ENCODE data around the gene PRC1.

The PRC1 gene

DNA sequence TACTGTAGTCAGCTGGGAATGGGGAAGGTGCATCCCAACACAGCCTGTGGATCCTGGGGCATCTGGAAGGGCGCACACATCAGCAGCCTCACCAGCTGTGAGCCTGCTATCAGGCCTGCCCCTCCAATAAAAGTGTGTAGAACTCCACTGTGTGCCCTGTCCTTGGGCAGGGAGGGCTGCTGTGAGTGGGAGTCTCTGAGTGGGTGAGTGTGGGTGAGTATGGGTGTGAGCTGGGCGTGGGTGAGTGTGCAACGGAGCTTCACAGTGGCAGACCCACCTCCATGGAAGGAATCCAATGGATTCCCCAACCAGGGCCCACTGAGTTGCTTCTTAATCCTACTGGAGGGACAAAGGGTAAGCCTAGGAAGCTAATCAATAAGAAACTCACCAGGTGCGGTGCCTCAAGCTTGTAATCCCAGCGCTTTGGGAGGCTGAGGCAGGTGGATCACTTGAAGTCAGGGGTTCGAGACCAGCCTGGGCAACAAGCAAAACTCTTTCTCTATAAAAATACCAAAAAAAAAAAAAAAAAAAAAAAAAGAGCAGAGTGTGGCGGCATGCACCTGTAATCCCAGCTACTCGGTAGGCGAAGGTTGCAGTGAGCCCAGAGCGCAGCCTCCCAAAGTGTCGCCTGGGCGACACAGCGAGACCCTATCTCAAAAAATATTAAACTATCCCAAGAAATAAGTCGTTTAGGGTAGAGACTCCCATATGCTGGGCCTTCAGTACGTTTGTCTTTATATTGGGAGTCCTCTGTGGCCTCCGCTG lies 40.2 kb downstream of the PRC1 start:
- Histone ChIP-seq H3K27me3 (replicated peaks; ENCODE audit: control insufficient read depth, insufficient read depth, low read length) (no peaks in the 10 kb centered on the region), H3K36me3 (ENCODE audit: control insufficient read depth, insufficient read depth, low read length) (peaks cover 28% of the 10 kb centered on the region), H3K4me3 (replicated peaks; ENCODE audit: low read depth, low read length) (no peak overlapping the region)
- DNase-seq (ENCODE audit: extremely low read depth, insufficient read length) = no peak
- TF ChIP-seq, protein P1, sequence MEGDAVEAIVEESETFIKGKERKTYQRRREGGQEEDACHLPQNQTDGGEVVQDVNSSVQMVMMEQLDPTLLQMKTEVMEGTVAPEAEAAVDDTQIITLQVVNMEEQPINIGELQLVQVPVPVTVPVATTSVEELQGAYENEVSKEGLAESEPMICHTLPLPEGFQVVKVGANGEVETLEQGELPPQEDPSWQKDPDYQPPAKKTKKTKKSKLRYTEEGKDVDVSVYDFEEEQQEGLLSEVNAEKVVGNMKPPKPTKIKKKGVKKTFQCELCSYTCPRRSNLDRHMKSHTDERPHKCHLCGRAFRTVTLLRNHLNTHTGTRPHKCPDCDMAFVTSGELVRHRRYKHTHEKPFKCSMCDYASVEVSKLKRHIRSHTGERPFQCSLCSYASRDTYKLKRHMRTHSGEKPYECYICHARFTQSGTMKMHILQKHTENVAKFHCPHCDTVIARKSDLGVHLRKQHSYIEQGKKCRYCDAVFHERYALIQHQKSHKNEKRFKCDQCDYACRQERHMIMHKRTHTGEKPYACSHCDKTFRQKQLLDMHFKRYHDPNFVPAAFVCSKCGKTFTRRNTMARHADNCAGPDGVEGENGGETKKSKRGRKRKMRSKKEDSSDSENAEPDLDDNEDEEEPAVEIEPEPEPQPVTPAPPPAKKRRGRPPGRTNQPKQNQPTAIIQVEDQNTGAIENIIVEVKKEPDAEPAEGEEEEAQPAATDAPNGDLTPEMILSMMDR (IDR thresholded peaks at IDR 0.05; ENCODE audit: insufficient read depth, low read length, poor library complexity, severe bottlenecking) = no peak

DNA sequence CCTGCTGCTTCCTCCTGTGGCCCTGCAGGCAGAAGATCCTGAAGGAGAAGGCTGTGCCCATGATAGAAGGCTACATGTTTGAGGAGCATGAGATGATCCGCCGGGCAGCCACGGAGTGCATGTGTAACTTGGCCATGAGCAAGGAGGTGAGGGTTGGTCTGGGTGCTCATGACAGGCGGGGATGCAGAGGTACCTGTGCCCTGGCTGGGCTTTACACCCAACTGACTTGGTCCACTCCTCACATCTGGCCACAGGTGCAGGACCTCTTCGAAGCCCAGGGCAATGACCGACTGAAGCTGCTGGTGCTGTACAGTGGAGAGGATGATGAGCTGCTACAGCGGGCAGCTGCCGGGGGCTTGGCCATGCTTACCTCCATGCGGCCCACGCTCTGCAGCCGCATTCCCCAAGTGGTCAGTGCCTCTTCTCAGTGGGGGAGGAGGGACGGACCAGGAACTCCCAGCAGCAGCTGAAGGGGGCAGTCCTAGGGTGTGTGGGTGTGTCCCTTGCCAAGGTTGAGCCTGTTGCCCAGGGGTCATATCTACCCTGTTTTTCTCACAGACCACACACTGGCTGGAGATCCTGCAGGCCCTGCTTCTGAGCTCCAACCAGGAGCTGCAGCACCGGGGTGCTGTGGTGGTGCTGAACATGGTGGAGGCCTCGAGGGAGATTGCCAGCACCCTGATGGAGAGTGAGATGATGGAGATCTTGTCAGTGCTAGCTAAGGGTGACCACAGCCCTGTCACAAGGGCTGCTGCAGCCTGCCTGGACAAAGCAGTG lies 41.2 kb downstream of the PRC1 start:
- DNase-seq (ENCODE audit: extremely low read depth, insufficient read length) = no peak
- Histone ChIP-seq H3K36me3 (ENCODE audit: control insufficient read depth, insufficient read depth, low read length) (peaks cover 33% of the 10 kb centered on the region), H3K27me3 (replicated peaks; ENCODE audit: control insufficient read depth, insufficient read depth, low read length) (no peaks in the 10 kb centered on the region), H3K4me3 (replicated peaks; ENCODE audit: low read depth, low read length) (no peak overlapping the region)
- TF ChIP-seq, protein P1 (IDR thresholded peaks at IDR 0.05; ENCODE audit: insufficient read depth, low read length, poor library complexity, severe bottlenecking) = no peak

DNA sequence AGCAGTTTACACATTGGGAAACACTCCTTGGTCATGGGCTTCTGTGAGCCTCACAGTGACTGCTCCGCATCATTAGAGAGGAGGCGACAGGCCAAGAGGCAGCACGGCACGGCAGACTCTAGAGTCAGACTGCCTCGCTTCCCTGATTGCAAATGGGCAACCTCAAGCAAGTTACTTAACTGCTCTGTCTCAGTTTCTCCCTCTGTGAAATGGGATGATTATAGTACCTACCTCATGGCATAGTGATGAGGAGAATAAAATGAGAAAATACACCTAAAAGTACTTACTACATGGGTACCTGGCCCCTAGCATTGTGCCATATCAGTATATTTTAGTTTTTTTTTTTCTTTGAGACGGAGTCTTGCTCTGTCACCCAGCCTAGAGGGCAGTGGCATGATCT lies 43.7 kb downstream of the PRC1 start:
- H3K27me3 ChIP-seq (replicated peaks; ENCODE audit: control insufficient read depth, insufficient read depth, low read length) = no peaks in the 10 kb centered on the region
- H3K4me3 ChIP-seq (replicated peaks; ENCODE audit: low read depth, low read length) = no peak overlapping the region
- no peak for DNase-seq (ENCODE audit: extremely low read depth, insufficient read length)
- TF ChIP-seq, protein P1 (IDR thresholded peaks at IDR 0.05; ENCODE audit: insufficient read depth, low read length, poor library complexity, severe bottlenecking) = no peak
- H3K36me3 ChIP-seq (ENCODE audit: control insufficient read depth, insufficient read depth, low read length) = peaks cover 41% of the 10 kb centered on the region

DNA sequence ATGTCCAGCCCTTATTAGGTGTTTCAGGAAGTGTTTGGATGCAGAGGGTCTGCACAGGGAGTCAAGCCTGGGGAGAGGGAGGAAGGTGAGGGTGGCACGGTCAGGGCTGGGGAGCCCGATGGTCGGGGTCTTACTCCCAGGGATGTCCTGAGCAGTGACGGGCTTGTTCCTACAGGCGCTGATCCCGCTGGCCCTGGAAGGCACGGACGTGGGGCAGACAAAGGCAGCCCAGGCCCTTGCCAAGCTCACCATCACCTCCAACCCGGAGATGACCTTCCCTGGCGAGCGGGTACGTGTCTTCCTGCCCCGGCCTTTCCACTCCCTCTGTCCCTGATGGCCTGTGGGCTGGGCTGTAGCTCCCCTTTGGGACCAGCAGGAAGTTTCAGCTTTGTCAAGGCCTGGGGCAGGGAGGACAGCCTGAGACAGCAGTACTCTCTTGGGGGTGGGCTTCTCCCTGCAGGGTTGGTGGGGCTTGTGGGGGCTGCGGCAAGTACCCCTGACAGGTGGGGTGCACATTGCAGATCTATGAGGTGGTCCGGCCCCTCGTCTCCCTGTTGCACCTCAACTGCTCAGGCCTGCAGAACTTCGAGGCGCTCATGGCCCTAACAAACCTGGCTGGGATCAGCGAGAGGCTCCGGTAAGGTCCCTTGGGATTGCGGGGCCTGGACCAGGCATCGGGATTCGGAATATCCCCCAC lies 44.2 kb downstream of the PRC1 start:
- Histone ChIP-seq H3K27me3 (replicated peaks; ENCODE audit: control insufficient read depth, insufficient read depth, low read length) (no peaks in the 10 kb centered on the region), H3K36me3 (ENCODE audit: control insufficient read depth, insufficient read depth, low read length) (peaks cover 42% of the 10 kb centered on the region), H3K4me3 (replicated peaks; ENCODE audit: low read depth, low read length) (no peak overlapping the region)
- TF ChIP-seq, protein P1 (IDR thresholded peaks at IDR 0.05; ENCODE audit: insufficient read depth, low read length, poor library complexity, severe bottlenecking) = no peak
- DNase-seq (ENCODE audit: extremely low read depth, insufficient read length) = no peak

DNA sequence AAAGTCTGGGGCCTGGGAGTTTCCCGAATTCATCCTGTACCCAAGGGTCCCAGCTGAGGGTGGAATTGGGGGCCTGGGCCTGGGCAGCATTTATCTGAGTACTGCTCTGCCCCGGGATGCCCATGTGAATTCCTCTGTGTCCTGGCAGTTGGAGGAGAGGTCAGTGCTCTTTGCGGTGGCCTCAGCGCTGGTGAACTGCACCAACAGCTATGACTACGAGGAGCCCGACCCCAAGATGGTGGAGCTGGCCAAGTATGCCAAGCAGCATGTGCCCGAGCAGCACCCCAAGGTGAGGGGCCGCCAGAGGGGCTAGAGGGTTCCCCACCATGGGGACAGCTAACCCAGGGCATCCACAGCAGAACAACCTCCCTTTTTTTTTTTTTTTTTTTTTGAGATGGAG lies 45.8 kb downstream of the PRC1 start:
- DNase-seq (ENCODE audit: extremely low read depth, insufficient read length) = no peak
- Histone ChIP-seq H3K4me3 (replicated peaks; ENCODE audit: low read depth, low read length) (no peak overlapping the region), H3K27me3 (replicated peaks; ENCODE audit: control insufficient read depth, insufficient read depth, low read length) (no peaks in the 10 kb centered on the region), H3K36me3 (ENCODE audit: control insufficient read depth, insufficient read depth, low read length) (peaks cover 44% of the 10 kb centered on the region)
- TF ChIP-seq, protein P1 (IDR thresholded peaks at IDR 0.05; ENCODE audit: insufficient read depth, low read length, poor library complexity, severe bottlenecking) = no peak
